K562 (cell line): Measurements from ENCODE around the gene ZNF331.

Experiments used
- BHLHE40 ChIP-seq: IDR thresholded peaks from 2 replicates; pipeline ENCODE4 v1.6.1; 2011; ENCODE audit warnings: low read length, improper control_type of control experiment
- MAFK ChIP-seq: IDR thresholded peaks from 2 replicates; pipeline ENCODE4 v1.6.1; 2011; ENCODE audit warnings: low read length, improper control_type of control experiment
- ZBTB11 ChIP-seq, 3 experiments: fragments of 200-800 bp in 1 of 3; fragments of 250-450 bp in 1 of 3; fragments of 450-650 bp in 1 of 3; sonication (Bioruptor Pico) in 1 of 3; sonication (Bioruptor generic) in 1 of 3; formaldehyde crosslinking in 1 of 3; IDR thresholded peaks; 2 replicates each; pipeline versions ENCODE4 v1.6.1 to v1.8.0; 2016 to 2022; ENCODE audit warnings: mild to moderate bottlenecking in 2 of 3, missing genetic modification characterization in 2 of 3, missing compliant biosample characterization in 1 of 3, moderate library complexity in 1 of 3
- ZNF561 ChIP-seq: fragments of 450-650 bp; formaldehyde crosslinking; conservative IDR thresholded peaks from 2 replicates; pipeline ENCODE4 v1.4.0; 2020; ENCODE audit warnings: mild to moderate bottlenecking, moderate library complexity
- ZNF766 ChIP-seq: fragments of 200-800 bp; sonication (Bioruptor generic); conservative IDR thresholded peaks from 2 replicates; pipeline ENCODE4 v1.6.1; 2016; ENCODE audit warnings: missing genetic modification characterization, missing compliant biosample characterization

DNA sequence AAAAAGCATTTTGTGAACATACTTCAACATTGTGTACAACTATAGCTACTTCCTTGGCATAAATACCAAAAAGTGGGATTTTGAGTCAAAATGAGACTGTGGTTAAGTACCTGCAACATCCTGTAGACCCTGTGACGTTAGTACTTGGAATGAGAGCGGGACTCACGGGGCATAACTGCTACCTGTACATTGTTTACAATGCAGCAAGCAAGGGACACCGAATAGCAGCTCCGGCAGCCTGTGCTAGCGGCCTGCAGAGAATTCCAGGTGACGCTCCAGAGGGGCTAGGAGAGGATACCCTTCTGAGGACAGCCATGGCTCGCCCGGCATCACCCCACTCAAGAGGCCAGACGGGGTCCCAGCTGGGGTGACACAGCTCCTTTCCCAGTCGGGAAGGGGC lies 824 bp upstream of the ZNF331 start:
- TF ChIP-seq ZBTB11 (CRISPR knock-in tag; IDR thresholded peaks at IDR 0.05) (no peak), ZNF766 (CRISPR knock-in tag) (no peak), ZNF561 (CRISPR knock-in tag) (no peak), BHLHE40 (no peak), MAFK (no peak)
